ENCODE data around the gene PDZRN3.
A peak's percentile ranks its signal among the peaks of the same experiment; 100 is the strongest.

PDZRN3 gene

GRCh38 chr3:73365756-73366397 is 258.9 kb downstream of the PDZRN3 start:
- H3K27me3 ChIP-seq (ENCODE audit: control insufficient read depth in 1 of 2, insufficient read depth in 2 of 2, low read length in 2 of 2): no peaks in the 10 kb centered on the region
- H3K27ac ChIP-seq (ENCODE audit: low read depth, low read length): peak overlapping the region; percentile 68
- H3K36me3 ChIP-seq (ENCODE audit: insufficient read depth, low read length): no peaks in the 10 kb centered on the region
- H3K4me3 ChIP-seq (ENCODE audit: low read depth in 1 of 2, low read length in 2 of 2): peak overlapping the region in 1 of 2 donors; percentile 41
- no peak overlapping the region for H3K9ac ChIP-seq (ENCODE audit: low read length)
- H3K9me3 ChIP-seq (ENCODE audit: low read length): no peaks in the 10 kb centered on the region
- H3K4me1 ChIP-seq (ENCODE audit: insufficient read depth, low read length): peaks cover 30% of the 10 kb centered on the region

GRCh38 chr3:73364517-73364916 is 260.2 kb downstream of the PDZRN3 start:
- H3K9me3 ChIP-seq (ENCODE audit: low read length): no peaks in the 10 kb centered on the region
- H3K4me3 ChIP-seq (ENCODE audit: low read depth in 1 of 2, low read length in 2 of 2): no peak overlapping the region
- H3K36me3 ChIP-seq (ENCODE audit: insufficient read depth, low read length): no peaks in the 10 kb centered on the region
- H3K4me1 ChIP-seq (ENCODE audit: insufficient read depth, low read length): peaks cover 30% of the 10 kb centered on the region
- H3K27ac ChIP-seq (ENCODE audit: low read depth, low read length): peak overlapping the region; percentile 33
- H3K27me3 ChIP-seq (ENCODE audit: control insufficient read depth in 1 of 2, insufficient read depth in 2 of 2, low read length in 2 of 2): no peaks in the 10 kb centered on the region
- H3K9ac ChIP-seq (ENCODE audit: low read length): no peak overlapping the region

- H3K4me1 ChIP-seq (ENCODE audit: insufficient read depth, low read length): peaks cover 30% of the 10 kb centered on the region
- no peaks in the 10 kb centered on the region for H3K36me3 ChIP-seq (ENCODE audit: insufficient read depth, low read length)
- H3K27ac ChIP-seq (ENCODE audit: low read depth, low read length): no peak overlapping the region
- H3K27me3 ChIP-seq (ENCODE audit: control insufficient read depth in 1 of 2, insufficient read depth in 2 of 2, low read length in 2 of 2): no peaks in the 10 kb centered on the region
- H3K9me3 ChIP-seq (ENCODE audit: low read length): no peaks in the 10 kb centered on the region
- H3K9ac ChIP-seq (ENCODE audit: low read length): no peak overlapping the region
- H3K4me3 ChIP-seq (ENCODE audit: low read depth in 1 of 2, low read length in 2 of 2): no peak overlapping the region
These were observed 261.6 kb downstream of the PDZRN3 start for GRCh38 chr3:73363093-73363492.

GRCh38 chr3:73361591-73361990 is 263.1 kb downstream of the PDZRN3 start:
- H3K9ac ChIP-seq (ENCODE audit: low read length): no peak overlapping the region
- H3K36me3 ChIP-seq (ENCODE audit: insufficient read depth, low read length): no peaks in the 10 kb centered on the region
- H3K4me1 ChIP-seq (ENCODE audit: insufficient read depth, low read length): peaks cover 30% of the 10 kb centered on the region
- H3K27me3 ChIP-seq (ENCODE audit: control insufficient read depth in 1 of 2, insufficient read depth in 2 of 2, low read length in 2 of 2): no peaks in the 10 kb centered on the region
- H3K9me3 ChIP-seq (ENCODE audit: low read length): no peaks in the 10 kb centered on the region
- no peak overlapping the region for H3K4me3 ChIP-seq (ENCODE audit: low read depth in 1 of 2, low read length in 2 of 2)
- no peak overlapping the region for H3K27ac ChIP-seq (ENCODE audit: low read depth, low read length)

- Histone ChIP-seq H3K4me1 (ENCODE audit: insufficient read depth, low read length) (peaks cover 15% of the 10 kb centered on the region), H3K4me3 (ENCODE audit: low read depth in 1 of 2, low read length in 2 of 2) (no peak overlapping the region), H3K9me3 (ENCODE audit: low read length) (no peaks in the 10 kb centered on the region), H3K36me3 (ENCODE audit: insufficient read depth, low read length) (no peaks in the 10 kb centered on the region), H3K27me3 (ENCODE audit: control insufficient read depth in 1 of 2, insufficient read depth in 2 of 2, low read length in 2 of 2) (no peaks in the 10 kb centered on the region), H3K27ac (ENCODE audit: low read depth, low read length) (no peak overlapping the region), H3K9ac (ENCODE audit: low read length) (no peak overlapping the region)
These were observed 271.0 kb downstream of the PDZRN3 start for GRCh38 chr3:73353649-73354217.

GRCh38 chr3:73352841-73353645 is 271.7 kb downstream of the PDZRN3 start:
- H3K36me3 ChIP-seq (ENCODE audit: insufficient read depth, low read length): no peaks in the 10 kb centered on the region
- no peaks in the 10 kb centered on the region for H3K27me3 ChIP-seq (ENCODE audit: control insufficient read depth in 1 of 2, insufficient read depth in 2 of 2, low read length in 2 of 2)
- peaks cover 15% of the 10 kb centered on the region for H3K4me1 ChIP-seq (ENCODE audit: insufficient read depth, low read length)
- H3K4me3 ChIP-seq (ENCODE audit: low read depth in 1 of 2, low read length in 2 of 2): no peak overlapping the region
- no peaks in the 10 kb centered on the region for H3K9me3 ChIP-seq (ENCODE audit: low read length)
- H3K9ac ChIP-seq (ENCODE audit: low read length): no peak overlapping the region
- no peak overlapping the region for H3K27ac ChIP-seq (ENCODE audit: low read depth, low read length)

GRCh38 chr3:73351423-73352071 is 273.2 kb downstream of the PDZRN3 start:
- Histone ChIP-seq H3K4me1 (ENCODE audit: insufficient read depth, low read length) (peaks cover 15% of the 10 kb centered on the region), H3K4me3 (ENCODE audit: low read depth in 1 of 2, low read length in 2 of 2) (peak overlapping the region in 1 of 2 donors; percentile 10), H3K27ac (ENCODE audit: low read depth, low read length) (no peak overlapping the region), H3K27me3 (ENCODE audit: control insufficient read depth in 1 of 2, insufficient read depth in 2 of 2, low read length in 2 of 2) (no peaks in the 10 kb centered on the region), H3K9me3 (ENCODE audit: low read length) (no peaks in the 10 kb centered on the region), H3K36me3 (ENCODE audit: insufficient read depth, low read length) (no peaks in the 10 kb centered on the region), H3K9ac (ENCODE audit: low read length) (no peak overlapping the region)

- Histone ChIP-seq H3K9ac (ENCODE audit: low read length) (no peak overlapping the region), H3K4me1 (ENCODE audit: insufficient read depth, low read length) (peaks cover 15% of the 10 kb centered on the region), H3K36me3 (ENCODE audit: insufficient read depth, low read length) (no peaks in the 10 kb centered on the region), H3K4me3 (ENCODE audit: low read depth in 1 of 2, low read length in 2 of 2) (peak overlapping the region; percentile 7 to 10), H3K27ac (ENCODE audit: low read depth, low read length) (no peak overlapping the region), H3K27me3 (ENCODE audit: control insufficient read depth in 1 of 2, insufficient read depth in 2 of 2, low read length in 2 of 2) (no peaks in the 10 kb centered on the region), H3K9me3 (ENCODE audit: low read length) (no peaks in the 10 kb centered on the region)
These were observed 273.7 kb downstream of the PDZRN3 start for GRCh38 chr3:73350996-73351395.

GRCh38 chr3:73349657-73350056 is 275.1 kb downstream of the PDZRN3 start:
- H3K9ac ChIP-seq (ENCODE audit: low read length): no peak overlapping the region
- H3K27me3 ChIP-seq (ENCODE audit: control insufficient read depth in 1 of 2, insufficient read depth in 2 of 2, low read length in 2 of 2): no peaks in the 10 kb centered on the region

GRCh38 chr3:73342077-73342476 is 282.7 kb downstream of the PDZRN3 start:
- Histone ChIP-seq H3K36me3 (ENCODE audit: insufficient read depth, low read length) (no peaks in the 10 kb centered on the region), H3K27me3 (ENCODE audit: control insufficient read depth in 1 of 2, insufficient read depth in 2 of 2, low read length in 2 of 2) (no peaks in the 10 kb centered on the region), H3K9ac (ENCODE audit: low read length) (no peak overlapping the region), H3K4me3 (ENCODE audit: low read depth in 1 of 2, low read length in 2 of 2) (no peak overlapping the region), H3K27ac (ENCODE audit: low read depth, low read length) (no peak overlapping the region), H3K9me3 (ENCODE audit: low read length) (no peaks in the 10 kb centered on the region), H3K4me1 (ENCODE audit: insufficient read depth, low read length) (no peaks in the 10 kb centered on the region)

More at GRCh38 chr3:73349657-73350056, 275.1 kb downstream of the PDZRN3 start:
- no peak overlapping the region for H3K4me3 ChIP-seq (ENCODE audit: low read depth in 1 of 2, low read length in 2 of 2)
- no peaks in the 10 kb centered on the region for H3K9me3 ChIP-seq (ENCODE audit: low read length)
- no peaks in the 10 kb centered on the region for H3K36me3 ChIP-seq (ENCODE audit: insufficient read depth, low read length)
- H3K27ac ChIP-seq (ENCODE audit: low read depth, low read length): no peak overlapping the region
- peaks cover 15% of the 10 kb centered on the region for H3K4me1 ChIP-seq (ENCODE audit: insufficient read depth, low read length)

GRCh38 chr3:73341272-73341935 is 283.3 kb downstream of the PDZRN3 start:
- Histone ChIP-seq H3K27me3 (ENCODE audit: control insufficient read depth in 1 of 2, insufficient read depth in 2 of 2, low read length in 2 of 2) (no peaks in the 10 kb centered on the region), H3K4me3 (ENCODE audit: low read depth in 1 of 2, low read length in 2 of 2) (no peak overlapping the region), H3K36me3 (ENCODE audit: insufficient read depth, low read length) (no peaks in the 10 kb centered on the region), H3K27ac (ENCODE audit: low read depth, low read length) (no peak overlapping the region), H3K9ac (ENCODE audit: low read length) (no peak overlapping the region), H3K4me1 (ENCODE audit: insufficient read depth, low read length) (no peaks in the 10 kb centered on the region), H3K9me3 (ENCODE audit: low read length) (no peaks in the 10 kb centered on the region)
